H9 (cell line): Measurements from ENCODE around the gene ARHGAP22. TPM values are rescaled to one million over a fixed set of nuclear protein-coding genes. Genes with fewer than 3 reads are reported as not detected.
A peak's percentile ranks its signal among the peaks of the same experiment; 100 is the strongest.

Experiments used
- DNase-seq: peaks from one replicate; pipeline ENCODE4 v3.0.0-alpha.2; 2017
- H2AFZ ChIP-seq: one replicate; pipeline ENCODE4 v1.6.1; 2013; ENCODE audit warnings: mild to moderate bottlenecking, low read length, control low read depth, moderate library complexity
- H2AK5ac ChIP-seq: 2 replicates; pipeline ENCODE4 v1.6.1; 2013; ENCODE audit warnings: low read length, control low read depth, mixed read lengths; ENCODE audit not compliant: insufficient read length
- H2BK120ac ChIP-seq: one replicate; pipeline ENCODE4 v1.6.1; 2013; ENCODE audit warnings: low read depth, mild to moderate bottlenecking, low read length, control low read depth, inconsistent platforms; ENCODE audit not compliant: poor library complexity, severe bottlenecking
- H2BK12ac ChIP-seq: 2 replicates; pipeline ENCODE4 v1.6.1; 2013; ENCODE audit warnings: low read length, control low read depth, mixed read lengths, low read depth; ENCODE audit not compliant: insufficient read length
- H2BK15ac ChIP-seq: 2 replicates; pipeline ENCODE4 v1.6.1; 2013; ENCODE audit warnings: low read depth, low read length, control low read depth
- H2BK20ac ChIP-seq: one replicate; pipeline ENCODE4 v1.6.1; 2013; ENCODE audit warnings: low read depth, mild to moderate bottlenecking, low read length, control low read depth, inconsistent platforms; ENCODE audit not compliant: poor library complexity, severe bottlenecking
- H2BK5ac ChIP-seq: 2 replicates; pipeline ENCODE4 v1.6.1; 2013; ENCODE audit warnings: low read length, control low read depth, mixed read lengths; ENCODE audit not compliant: insufficient read length
- H3K14ac ChIP-seq: 2 replicates; pipeline ENCODE4 v1.6.1; 2013; ENCODE audit warnings: low read length, control low read depth; ENCODE audit not compliant: insufficient read depth
- H3K18ac ChIP-seq: 2 replicates; pipeline ENCODE4 v1.6.1; 2013; ENCODE audit warnings: low read depth, mild to moderate bottlenecking, mixed read lengths, low read length, control low read depth; ENCODE audit not compliant: insufficient read length
- H3K23ac ChIP-seq: 2 replicates; pipeline ENCODE4 v1.6.1; 2013; ENCODE audit warnings: low read length, control low read depth, mixed read lengths, low read depth; ENCODE audit not compliant: insufficient read length
- H3K23me2 ChIP-seq: 2 replicates; pipeline ENCODE4 v1.6.1; 2013; ENCODE audit warnings: low read depth, mild to moderate bottlenecking, mixed read lengths, low read length, control low read depth; ENCODE audit not compliant: insufficient read length, poor library complexity, severe bottlenecking
- H3K27ac ChIP-seq: 2 replicates; pipeline ENCODE4 v1.5.1; 2013; ENCODE audit warnings: low read length, control low read depth, mixed read lengths, low read depth; ENCODE audit not compliant: insufficient read length
- H3K27me3 ChIP-seq: 2 replicates; pipeline ENCODE4 v1.6.1; 2013; ENCODE audit warnings: low read length, control low read depth, inconsistent platforms; ENCODE audit not compliant: insufficient read depth
- H3K4ac ChIP-seq: 2 replicates; pipeline ENCODE4 v1.6.1; 2013; ENCODE audit warnings: low read depth, mild to moderate bottlenecking, control low read depth, inconsistent platforms, low read length, moderate library complexity
- H3K4me1 ChIP-seq: 2 replicates; pipeline ENCODE4 v1.6.1; 2013; ENCODE audit warnings: low read length, control low read depth, inconsistent platforms; ENCODE audit not compliant: insufficient read depth
- H3K4me2 ChIP-seq: 2 replicates; pipeline ENCODE4 v1.6.1; 2013; ENCODE audit warnings: low read length, control low read depth, mixed read lengths; ENCODE audit not compliant: insufficient read length, insufficient read depth
- H3K56ac ChIP-seq: 2 replicates; pipeline ENCODE4 v1.6.1; 2013; ENCODE audit warnings: low read depth, mild to moderate bottlenecking, mixed read lengths, low read length, control low read depth; ENCODE audit not compliant: insufficient read length
- H3K79me1 ChIP-seq: 2 replicates; pipeline ENCODE4 v1.6.1; 2013; ENCODE audit warnings: low read depth, mild to moderate bottlenecking, moderate library complexity, low read length, control low read depth, inconsistent platforms; ENCODE audit not compliant: insufficient read depth, poor library complexity, severe bottlenecking
- H3K79me2 ChIP-seq: 2 replicates; pipeline ENCODE4 v1.6.1; 2013; ENCODE audit warnings: low read length, control low read depth, inconsistent platforms; ENCODE audit not compliant: insufficient read depth
- H3K9ac ChIP-seq: 2 replicates; pipeline ENCODE4 v1.6.1; 2013; ENCODE audit warnings: low read length, control low read depth, mixed read lengths; ENCODE audit not compliant: insufficient read length; ENCODE audit errors: extremely low read depth
- H3K9me3 ChIP-seq: one replicate; pipeline ENCODE4 v1.6.1; 2013; ENCODE audit warnings: low read depth, low read length, inconsistent platforms; ENCODE audit not compliant: control insufficient read depth
- H3T11ph ChIP-seq: one replicate; pipeline ENCODE4 v1.6.1; 2013; ENCODE audit warnings: mild to moderate bottlenecking, low read length, control low read depth, inconsistent platforms
- H4K20me1 ChIP-seq: one replicate; pipeline ENCODE4 v1.6.1; 2013; ENCODE audit not compliant: control insufficient read depth, insufficient read length, insufficient read depth
- H4K5ac ChIP-seq: 2 replicates; pipeline ENCODE4 v1.6.1; 2013; ENCODE audit warnings: low read depth, mild to moderate bottlenecking, mixed read lengths, low read length, control low read depth; ENCODE audit not compliant: insufficient read length
- H4K8ac ChIP-seq: replicated peaks from 2 replicates; pipeline ENCODE4 v1.6.1; 2013; ENCODE audit warnings: low read length, control low read depth, mixed read lengths, low read depth; ENCODE audit not compliant: insufficient read length
- H4K91ac ChIP-seq: 2 replicates; pipeline ENCODE4 v1.6.1; 2013; ENCODE audit warnings: low read depth, mild to moderate bottlenecking, moderate library complexity, mixed read lengths, low read length, control low read depth; ENCODE audit not compliant: insufficient read length
- H3K27ac Mint-ChIP-seq, 3 experiments: 2 replicates in 2 of 3; 3 replicates in 1 of 3; pipeline ENCODE4 v1.8.0; 2020 to 2021; ENCODE audit warnings: mixed read lengths in 3 of 3, mild to moderate bottlenecking in 1 of 3, moderate library complexity in 1 of 3
- H3K27me3 Mint-ChIP-seq: 2 replicates; pipeline ENCODE4 v1.8.0; 2021; ENCODE audit warnings: low read depth, mild to moderate bottlenecking, moderate library complexity, mixed read lengths
- H3K36me3 Mint-ChIP-seq, 3 experiments: 2 replicates in 2 of 3; 3 replicates in 1 of 3; pipeline ENCODE4 v1.8.0; 2020 to 2021; ENCODE audit warnings: low read depth in 3 of 3, mixed read lengths in 3 of 3; ENCODE audit not compliant: insufficient read depth in 1 of 3
- H3K4me1 Mint-ChIP-seq, 2 experiments: 2 replicates each; pipeline ENCODE4 v1.8.0; 2020; ENCODE audit warnings: mixed read lengths in 2 of 2
- H3K4me3 Mint-ChIP-seq, 2 experiments: 2 replicates in 1 of 2; 3 replicates in 1 of 2; pipeline ENCODE4 v1.8.0; 2020 to 2021; ENCODE audit warnings: mild to moderate bottlenecking in 2 of 2, mixed read lengths in 2 of 2, moderate library complexity in 1 of 2
- H3K9me3 Mint-ChIP-seq, 2 experiments: 2 replicates in 1 of 2; 3 replicates in 1 of 2; pipeline ENCODE4 v1.8.0; 2020; ENCODE audit warnings: mild to moderate bottlenecking in 2 of 2, mixed read lengths in 2 of 2, moderate library complexity in 1 of 2
- WGBS: extraction: QIAGEN DNeasy Blood & Tissue Kit; methylation state at CpG from one replicate; pipeline ENCODE4 v1.1.7; 2013; ENCODE audit warnings: missing lambda C conversion rate, low lambda C conversion rate, mixed read lengths; ENCODE audit not compliant: insufficient read length; ENCODE audit errors: extremely low coverage; 5-methylcytosine and 5-hydroxymethylcytosine counted together
- total RNA-seq: library from RNA; stranded (reverse); gene quantifications from 2 replicates; pipeline ENCODE4 v1.2.1, GENCODE V29; 2021
- TF ChIP-seq, protein P1 (sequence below): fragments of 200-600 bp; sonication (generic); conservative IDR thresholded peaks from 3 replicates; pipeline ENCODE4 v1.8.0; 2021; ENCODE audit warnings: antibody characterized with exemption, mild to moderate bottlenecking

The ARHGAP22 gene
- total RNA-seq, 1 experiment from 2014 or later = 7.4 TPM

- no peak overlapping the region for H3K14ac ChIP-seq
- no peak overlapping the region for H3K4me3 Mint-ChIP-seq
- TF ChIP-seq, protein P1, sequence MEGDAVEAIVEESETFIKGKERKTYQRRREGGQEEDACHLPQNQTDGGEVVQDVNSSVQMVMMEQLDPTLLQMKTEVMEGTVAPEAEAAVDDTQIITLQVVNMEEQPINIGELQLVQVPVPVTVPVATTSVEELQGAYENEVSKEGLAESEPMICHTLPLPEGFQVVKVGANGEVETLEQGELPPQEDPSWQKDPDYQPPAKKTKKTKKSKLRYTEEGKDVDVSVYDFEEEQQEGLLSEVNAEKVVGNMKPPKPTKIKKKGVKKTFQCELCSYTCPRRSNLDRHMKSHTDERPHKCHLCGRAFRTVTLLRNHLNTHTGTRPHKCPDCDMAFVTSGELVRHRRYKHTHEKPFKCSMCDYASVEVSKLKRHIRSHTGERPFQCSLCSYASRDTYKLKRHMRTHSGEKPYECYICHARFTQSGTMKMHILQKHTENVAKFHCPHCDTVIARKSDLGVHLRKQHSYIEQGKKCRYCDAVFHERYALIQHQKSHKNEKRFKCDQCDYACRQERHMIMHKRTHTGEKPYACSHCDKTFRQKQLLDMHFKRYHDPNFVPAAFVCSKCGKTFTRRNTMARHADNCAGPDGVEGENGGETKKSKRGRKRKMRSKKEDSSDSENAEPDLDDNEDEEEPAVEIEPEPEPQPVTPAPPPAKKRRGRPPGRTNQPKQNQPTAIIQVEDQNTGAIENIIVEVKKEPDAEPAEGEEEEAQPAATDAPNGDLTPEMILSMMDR = no peak
- H3K23ac ChIP-seq = no peak overlapping the region
- DNase-seq = no peak
- H2BK12ac ChIP-seq = no peak overlapping the region
- no peak overlapping the region for H2BK5ac ChIP-seq
- peaks cover 33 to 43% of the 10 kb centered on the region in 2 experiments for H3K4me1 Mint-ChIP-seq
- no peak overlapping the region for H3K9ac ChIP-seq
- H3K4ac ChIP-seq = no peak overlapping the region
- no peaks in the 10 kb centered on the region for H3K9me3 Mint-ChIP-seq
- H3K79me2 ChIP-seq = no peaks in the 10 kb centered on the region
- no peak overlapping the region for H4K8ac ChIP-seq
- H4K5ac ChIP-seq = no peak overlapping the region
- no peak overlapping the region for H3K18ac ChIP-seq
- no peak overlapping the region for H3K56ac ChIP-seq
- H4K91ac ChIP-seq = no peak overlapping the region
- no peak overlapping the region for H2AFZ ChIP-seq
- H2BK20ac ChIP-seq = no peak overlapping the region
- H3K9me3 ChIP-seq = no peaks in the 10 kb centered on the region
- no peak overlapping the region for H3K4me2 ChIP-seq
- H3T11ph ChIP-seq = no peak overlapping the region
- H3K4me1 ChIP-seq = peaks cover 7% of the 10 kb centered on the region; the same call in 1 of the 2 replicates
- H3K23me2 ChIP-seq = no peaks in the 10 kb centered on the region
- H3K27me3 ChIP-seq = no peaks in the 10 kb centered on the region
- H3K79me1 ChIP-seq = no peaks in the 10 kb centered on the region
- no peak overlapping the region for H2AK5ac ChIP-seq
- H3K27me3 Mint-ChIP-seq = no peaks in the 10 kb centered on the region
- H3K36me3 Mint-ChIP-seq = no peaks in the 10 kb centered on the region
- H4K20me1 ChIP-seq = no peaks in the 10 kb centered on the region
- WGBS = no CpG with 5 or more reads among the region's 4 CpGs
- H3K27ac ChIP-seq = no peak overlapping the region
- no peak overlapping the region for H2BK120ac ChIP-seq
- H3K27ac Mint-ChIP-seq = peak overlapping the region in 1 of 3 experiments; percentile 96; a peak in 2 of 7 replicates
- H2BK15ac ChIP-seq = no peak overlapping the region
These were observed 206.6 kb downstream of the ARHGAP22 start for GRCh38 chr10:48398261-48398660.

Other genes with a start within 250 kb of the ARHGAP22 start
- gene WDFY4, start 79.8 kb upstream of the ARHGAP22 start, total RNA-seq = not detected in 2 replicates